ENCODE measurements around the gene TNNT3.

Gene TNNT3

GRCh38 chr11:1890856-1891830 is 28.4 kb upstream of the TNNT3 start:
- H3K4me3 ChIP-seq (ENCODE audit: low read length), result no peak overlapping the region
- no peak for TF ChIP-seq CTCF (conservative IDR thresholded peaks at IDR 0.05; ENCODE audit: low read length)
- DNase-seq (ENCODE audit: low read depth), result no peak

- TF ChIP-seq CTCF (conservative IDR thresholded peaks at IDR 0.05; ENCODE audit: low read length), result no peak
- no peak for DNase-seq (ENCODE audit: low read depth)
- H3K4me3 ChIP-seq (ENCODE audit: low read length), result no peak within 1 kb of the TSS
Measured at GRCh38 chr11:1891831-1892115, 27.7 kb upstream of the TNNT3 start, which contains the start of gene PRR33. PRR33 (minus strand) TSS chr11:1891895; CDS start chr11:1890584, 1,311 bp downstream.

DNA sequence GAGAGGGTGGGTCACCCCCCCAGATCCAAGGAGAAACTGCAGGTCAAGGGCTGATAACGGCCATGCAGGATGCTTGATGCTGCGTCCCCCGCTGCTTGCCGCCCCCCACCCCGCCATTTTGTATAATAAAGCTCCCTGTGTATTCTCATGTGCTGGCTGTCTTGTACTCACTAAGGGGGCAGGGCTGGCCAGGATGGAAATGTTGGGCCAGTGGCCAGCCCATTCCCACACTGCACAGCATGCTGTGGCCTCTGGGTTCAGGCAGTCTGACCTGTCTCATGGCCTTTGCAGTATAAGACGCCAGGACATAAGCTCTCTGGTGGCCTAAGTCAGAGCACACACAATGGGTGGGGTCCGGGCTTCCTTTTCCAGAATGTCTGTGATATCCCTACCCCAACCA is 27.4 kb upstream of the TNNT3 start:
- TF ChIP-seq CTCF (conservative IDR thresholded peaks at IDR 0.05; ENCODE audit: low read length), result no peak
- no peak for DNase-seq (ENCODE audit: low read depth)
- H3K4me3 ChIP-seq (ENCODE audit: low read length), result no peak overlapping the region

GRCh38 chr11:1892558-1892957 is 26.9 kb upstream of the TNNT3 start:
- no peak for TF ChIP-seq CTCF (conservative IDR thresholded peaks at IDR 0.05; ENCODE audit: low read length)
- no peak overlapping the region for H3K4me3 ChIP-seq (ENCODE audit: low read length)
- no peak for DNase-seq (ENCODE audit: low read depth)

- TF ChIP-seq CTCF (conservative IDR thresholded peaks at IDR 0.05; ENCODE audit: low read length), result no peak
- H3K4me3 ChIP-seq (ENCODE audit: low read length), result no peak overlapping the region
- DNase-seq (ENCODE audit: low read depth), result peak; percentile 23
Measured at GRCh38 chr11:1893581-1894359, 25.7 kb upstream of the TNNT3 start.

GRCh38 chr11:1894759-1895158 is 24.7 kb upstream of the TNNT3 start:
- no peak for DNase-seq (ENCODE audit: low read depth)
- H3K4me3 ChIP-seq (ENCODE audit: low read length), result no peak overlapping the region
- TF ChIP-seq CTCF (conservative IDR thresholded peaks at IDR 0.05; ENCODE audit: low read length), result no peak
